Stimulated activated CD8-positive, alpha-beta memory T cell treated with anti-CD3 and anti-CD28 coated beads, Interleukin-15, amount 100 ng/mL, for 48 hours (primary cell): ENCODE measurements around the gene LPAR2.
"Not testable (repeated sequence)": the region's sequence is repeated elsewhere in the genome, so short reads cannot be mapped to it uniquely, and the experiment has no call there.

Source experiments
- DNase-seq, 2 donors: peaks; one replicate each; pipeline ENCODE4 v3.0.0-alpha.2; 2020; ENCODE audit warnings: low read depth in 2 of 2

The LPAR2 gene

DNA sequence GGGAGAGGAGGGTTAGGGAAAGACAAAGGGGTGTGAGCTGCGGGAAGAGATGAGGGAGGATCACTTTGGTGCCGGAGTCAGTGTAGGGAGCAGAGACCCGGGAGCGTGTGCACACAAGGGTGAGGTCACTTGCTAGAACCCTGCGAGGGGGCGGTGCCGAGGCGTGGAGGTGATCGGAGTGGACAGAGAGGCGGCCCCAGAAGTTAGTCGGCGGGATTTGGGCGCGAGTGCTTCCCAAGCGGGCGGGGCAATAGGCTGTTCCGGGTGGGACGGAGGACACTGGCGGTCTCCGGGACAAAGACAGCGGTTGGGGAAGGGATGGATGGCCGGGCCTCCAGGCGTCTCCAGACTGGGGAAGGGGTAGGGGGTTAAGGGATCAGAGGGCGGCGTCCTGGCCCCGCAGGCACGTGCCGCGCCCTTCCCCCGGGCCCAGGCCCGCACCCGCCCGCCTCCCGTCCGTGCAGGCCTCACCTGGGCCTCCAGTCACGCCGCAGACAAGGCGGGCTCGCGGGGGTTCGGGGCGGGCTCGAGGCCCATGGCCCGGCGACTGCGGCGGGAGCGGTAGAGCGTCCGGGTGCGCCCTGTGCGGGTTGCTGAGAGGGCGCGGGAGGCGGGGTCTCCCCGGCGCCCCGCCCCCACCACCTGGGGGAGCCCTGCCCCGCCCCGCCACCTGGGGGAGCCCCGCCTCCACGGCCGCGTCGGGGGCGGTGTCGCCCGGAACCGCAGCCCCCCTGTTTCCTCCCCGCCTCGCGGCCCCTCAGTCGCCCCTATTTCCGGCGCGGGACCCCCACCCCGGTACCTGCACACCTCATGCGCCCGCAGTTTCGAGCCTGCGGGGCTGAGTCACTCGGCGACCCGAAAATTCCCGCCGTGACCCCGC lies at the start of gene LPAR2:
TSS of gene LPAR2 (minus strand) at position 600 of the 880 bp plus-strand sequence. CDS start 945 bp downstream, outside the sequence.
- DNase-seq: peak; percentile 53 to 62

DNA sequence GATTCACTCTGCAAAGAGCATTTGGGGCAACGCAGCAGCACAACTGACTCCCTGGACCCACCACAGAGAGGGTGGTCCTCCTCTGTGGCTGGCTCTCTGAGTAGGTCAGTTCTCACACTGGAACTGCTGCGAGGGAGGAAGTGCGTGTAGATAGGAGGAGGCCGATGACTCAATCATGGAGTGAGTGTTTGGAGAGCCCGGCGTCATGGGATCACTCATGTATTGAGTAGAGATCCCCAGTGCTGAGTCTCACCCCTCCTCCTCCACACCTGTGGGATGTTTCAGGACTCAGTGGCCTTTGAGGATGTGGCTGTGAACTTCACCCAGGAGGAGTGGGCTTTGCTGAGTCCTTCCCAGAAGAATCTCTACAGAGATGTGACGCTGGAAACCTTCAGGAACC lies 49.6 kb upstream of the LPAR2 start:
- no peak for DNase-seq

DNA sequence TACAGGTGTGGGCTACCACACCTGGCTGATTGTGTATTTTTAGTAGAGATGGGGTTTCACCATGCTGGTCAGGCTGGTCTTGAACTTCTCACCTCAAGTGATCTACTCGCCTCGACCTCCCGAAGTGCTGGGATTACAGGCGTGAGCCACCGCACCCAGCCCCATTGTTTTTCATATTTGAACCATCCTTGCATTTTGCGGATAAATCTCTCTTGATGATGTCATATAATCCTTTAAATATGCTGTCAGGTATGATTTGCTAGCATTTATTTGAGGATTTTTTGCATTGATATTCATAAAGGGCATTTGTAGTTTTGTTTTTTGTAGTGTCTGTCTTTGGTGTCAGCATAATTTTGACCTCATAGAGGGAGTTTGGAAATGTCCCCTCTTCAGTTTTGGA lies 46.3 kb upstream of the LPAR2 start:
- DNase-seq: no peak

DNA sequence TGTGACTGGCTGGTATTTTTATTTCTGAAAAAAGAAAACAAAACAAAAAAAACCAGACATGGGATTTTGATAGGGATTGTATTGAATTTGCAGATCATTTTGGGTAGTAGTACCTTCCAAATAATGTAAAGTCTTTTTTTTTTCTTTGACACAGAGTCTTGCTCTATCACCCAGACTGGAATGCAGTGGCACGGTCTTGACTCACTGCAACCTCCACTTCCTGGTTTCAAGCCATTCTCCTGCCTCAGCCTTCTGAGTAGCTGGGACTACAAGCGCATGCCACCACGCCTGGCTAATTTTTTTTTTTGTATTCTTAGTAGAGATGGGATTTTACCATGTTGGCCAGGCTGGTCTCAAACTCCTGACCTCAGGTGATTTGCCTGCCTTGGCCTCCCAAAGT lies 44.8 kb upstream of the LPAR2 start:
- DNase-seq: no peak

DNA sequence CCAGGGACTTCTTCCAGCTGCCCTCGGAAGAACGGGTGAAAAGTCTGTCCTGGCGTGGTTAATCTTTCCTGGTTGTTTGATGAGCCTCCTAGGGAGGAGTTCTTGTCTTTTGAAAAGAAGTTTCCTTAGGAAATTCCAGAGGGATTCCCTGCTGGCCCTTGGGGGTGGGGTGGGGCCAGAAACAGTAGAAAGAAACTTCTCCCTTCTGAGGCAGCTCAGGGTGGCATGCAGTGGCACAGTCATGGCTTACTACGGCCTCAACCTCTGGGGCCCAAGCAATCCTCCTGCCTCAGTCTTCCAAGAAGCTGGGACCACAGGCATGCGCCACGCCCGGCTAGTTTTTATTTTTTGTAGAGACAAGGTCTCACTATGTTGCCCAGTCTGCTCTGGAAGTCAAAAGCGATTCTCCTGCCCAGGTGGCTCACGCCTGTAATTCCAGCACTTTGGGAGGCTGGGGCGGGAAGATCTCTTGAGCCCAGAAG lies 42.1 kb upstream of the LPAR2 start:
- DNase-seq: no peak

DNA sequence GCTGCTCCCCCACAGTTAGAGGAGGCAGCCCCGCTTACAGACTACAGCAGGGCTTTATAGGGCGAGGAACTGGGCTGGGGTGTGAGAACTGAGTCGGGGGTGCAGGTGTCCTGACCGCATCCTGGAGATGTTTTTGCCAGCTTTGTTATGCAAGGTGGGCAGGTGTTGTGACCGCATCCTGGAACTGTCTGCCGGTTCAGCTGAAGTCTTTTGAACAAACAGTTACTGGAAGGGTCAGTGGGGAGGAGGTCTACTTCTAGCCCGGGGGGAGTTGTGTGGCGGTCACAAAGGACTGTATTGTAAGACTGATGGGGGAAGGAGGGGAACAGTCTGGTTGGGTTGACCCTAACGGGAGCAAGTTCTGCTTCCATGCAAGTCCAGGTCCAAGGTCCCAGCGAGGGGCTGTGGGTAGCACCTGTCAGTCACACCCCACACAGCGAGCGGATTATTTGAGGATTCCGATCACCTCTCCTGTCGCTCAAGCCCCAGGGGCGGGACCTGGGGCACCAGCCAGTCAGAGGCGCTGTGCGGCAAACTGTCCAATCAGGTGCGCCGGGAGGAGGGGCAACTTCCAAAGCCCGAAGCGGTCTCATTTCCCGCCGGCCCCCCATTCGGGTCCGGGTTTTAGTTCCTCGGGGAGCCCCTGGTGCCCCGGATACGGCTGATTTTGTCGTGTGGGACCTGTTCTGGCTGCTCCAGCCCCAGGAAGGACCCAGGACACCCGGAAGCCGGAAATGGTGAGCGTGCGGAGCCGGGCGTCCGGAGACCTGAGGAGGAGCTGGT lies 40.4 kb upstream of the LPAR2 start, which contains the start of gene ZNF101:
TSS of gene ZNF101 (plus strand) at position 610 of the 783 bp plus-strand sequence. CDS start at position 735, 125 bp downstream.
- peak; percentile 96 to 97 for DNase-seq

DNA sequence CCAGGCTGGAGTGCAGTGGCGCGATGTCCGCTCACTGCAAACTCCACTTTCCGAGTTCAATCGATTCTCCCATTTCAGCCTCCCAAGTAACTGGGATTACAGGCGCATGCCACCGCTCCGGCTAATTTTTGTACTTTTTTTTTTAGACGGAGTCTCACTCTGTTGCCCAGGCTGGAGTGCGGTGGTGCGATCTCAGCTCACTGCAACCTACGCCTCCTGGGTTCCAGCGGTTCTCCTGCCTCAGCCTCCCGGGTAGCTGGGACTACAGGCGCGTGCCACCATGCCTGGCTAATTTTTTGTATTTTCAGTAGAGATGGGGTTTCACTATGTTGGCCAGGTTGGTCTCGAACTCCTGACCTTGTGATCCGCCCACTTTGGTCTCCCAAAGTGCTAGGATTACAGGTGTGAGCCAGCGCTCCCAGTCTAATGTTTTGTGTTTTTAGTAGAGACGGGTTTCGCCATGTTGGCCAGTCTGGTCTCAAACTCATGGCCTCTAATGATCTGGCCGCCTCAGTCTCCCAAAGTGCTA lies 37.5 kb upstream of the LPAR2 start:
- DNase-seq: not testable (repeated sequence)

DNA sequence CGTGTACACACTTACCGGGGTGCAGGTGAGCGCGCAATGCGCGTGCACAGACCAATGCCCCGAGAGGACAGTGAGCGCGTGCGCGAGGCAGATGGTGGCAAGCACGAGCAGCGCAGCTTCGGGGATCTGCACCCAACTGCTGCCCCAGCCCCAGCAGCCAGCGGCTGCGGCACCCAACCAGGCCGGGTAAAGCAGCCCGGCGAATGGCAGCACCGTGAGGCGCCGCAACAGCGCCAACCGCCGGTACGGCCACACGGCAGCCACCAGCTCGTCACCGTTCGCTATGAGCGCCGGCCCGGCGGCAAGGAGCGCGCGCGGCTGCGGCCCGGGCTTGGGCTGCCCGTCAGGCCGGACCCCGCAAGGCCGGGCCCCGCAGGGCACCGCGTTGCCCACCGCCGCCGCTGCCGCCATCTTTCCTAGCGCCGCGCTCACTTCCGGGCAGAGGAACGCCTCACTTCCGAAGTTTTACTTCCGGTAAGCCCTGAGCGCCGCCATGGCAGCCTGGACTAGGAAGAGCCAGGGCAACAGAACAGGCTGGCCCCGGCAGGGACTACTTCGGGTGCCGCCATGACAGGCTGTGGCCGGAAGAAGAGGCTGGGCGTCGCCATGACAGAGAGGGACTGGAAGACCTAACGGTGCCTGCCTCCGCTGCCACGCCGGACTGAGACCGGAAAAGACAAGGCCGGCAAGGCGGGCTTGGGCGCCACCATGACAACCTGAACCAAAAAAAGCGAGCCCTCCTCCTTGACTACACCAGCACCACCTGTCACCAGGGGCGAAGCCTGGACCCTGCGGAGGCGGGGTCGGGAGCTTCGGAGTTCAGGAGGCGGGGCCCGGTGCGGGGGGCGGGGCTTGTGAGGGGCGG lies 35.5 kb upstream of the LPAR2 start, which contains the start of gene ATP13A1:
TSS of gene ATP13A1 (minus strand) at position 421 of the 865 bp plus-strand sequence. CDS start at position 411, 10 bp downstream.
- DNase-seq: peak; percentile 88 to 93

DNA sequence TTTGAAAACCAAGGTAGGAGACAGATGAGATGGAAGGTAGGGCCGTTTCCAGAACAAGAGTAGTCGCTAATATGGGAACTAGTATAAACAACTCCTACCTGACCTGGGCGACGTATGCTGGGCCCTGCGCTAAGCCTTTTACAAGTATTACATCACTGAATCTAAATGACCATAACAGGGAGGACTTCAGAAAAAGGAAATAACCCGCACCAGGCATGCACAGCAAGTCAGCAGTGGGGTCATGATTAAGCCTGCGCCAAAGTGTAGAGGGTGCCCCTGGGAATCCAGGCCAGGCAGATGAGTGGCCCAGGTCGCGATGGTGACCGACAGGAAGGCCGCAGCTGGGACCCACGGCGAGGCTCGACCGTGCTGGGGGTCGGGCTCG lies 34.8 kb upstream of the LPAR2 start:
- no peak for DNase-seq

DNA sequence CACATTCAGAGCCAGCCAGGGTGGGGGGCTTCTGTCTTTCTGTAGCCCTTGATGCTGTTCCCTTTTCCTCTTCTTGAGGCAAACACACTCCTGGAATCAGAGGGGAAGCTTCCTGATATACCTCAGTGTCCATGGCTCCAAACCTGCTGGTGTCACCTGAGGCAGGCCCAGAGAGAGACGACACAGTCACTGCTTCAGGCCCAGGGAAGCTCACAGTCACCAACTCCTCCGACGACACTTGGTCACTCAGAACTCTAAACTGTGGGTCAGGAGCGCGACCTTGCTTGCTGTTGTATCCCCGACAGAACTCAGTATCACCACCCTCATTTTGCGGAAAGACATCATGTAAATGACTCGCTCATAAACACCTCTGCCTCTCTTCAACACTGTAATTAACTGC lies 34.3 kb upstream of the LPAR2 start:
- no peak for DNase-seq

DNA sequence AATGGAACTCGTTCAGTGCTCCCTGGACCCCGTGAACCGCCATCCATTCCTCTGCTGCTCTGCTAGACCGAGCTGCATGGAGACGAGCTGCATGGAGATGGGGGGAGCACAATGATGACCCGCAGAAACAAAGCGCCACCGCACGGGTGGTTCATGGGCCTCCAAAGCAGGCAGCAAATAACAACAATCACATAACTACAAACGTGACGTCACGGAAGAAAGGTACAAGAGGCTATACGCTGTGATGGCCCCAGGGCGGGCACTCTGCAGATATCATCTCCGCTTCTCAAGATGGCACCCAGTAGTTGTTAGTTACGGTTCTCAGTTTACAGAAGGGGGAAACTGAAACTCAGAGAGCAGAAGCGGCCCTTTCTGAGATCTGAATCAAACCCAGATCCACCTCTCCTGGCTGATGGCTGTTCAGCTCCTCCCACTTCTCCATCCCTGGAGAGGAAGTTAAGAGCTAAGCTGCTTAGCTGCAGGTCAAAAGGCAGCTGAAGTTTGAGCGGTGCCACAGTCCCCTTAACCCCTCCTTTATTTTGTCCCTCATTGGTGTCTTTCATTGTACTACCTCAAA lies 33.7 kb upstream of the LPAR2 start:
- DNase-seq: peak in 1 of 2 donors; percentile 21

DNA sequence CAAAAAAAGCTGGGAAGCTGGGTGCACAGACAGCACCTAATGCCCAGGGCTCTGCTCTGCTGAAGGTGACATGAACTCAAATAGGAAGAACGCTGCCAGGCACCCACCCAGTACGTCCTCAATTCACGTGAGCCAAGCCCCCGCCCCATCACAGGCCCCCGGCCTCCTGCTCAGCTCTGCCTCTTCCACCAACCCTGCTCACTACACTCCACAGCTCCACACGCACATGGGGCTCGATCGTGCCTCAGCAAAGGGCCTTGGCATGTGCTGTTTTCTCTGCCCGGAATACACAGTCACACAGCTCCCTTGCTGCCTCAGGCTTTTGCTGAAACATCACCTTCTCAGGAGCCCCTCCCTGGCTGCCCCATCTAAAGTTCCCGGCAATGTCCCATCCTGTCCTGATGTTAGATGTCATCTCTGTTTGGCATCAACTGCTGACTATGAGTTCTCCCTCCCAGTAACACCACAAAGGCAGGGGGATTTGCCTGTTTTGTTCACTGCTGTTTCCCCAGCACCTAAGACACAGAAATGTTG lies 33.2 kb upstream of the LPAR2 start:
- no peak for DNase-seq

DNA sequence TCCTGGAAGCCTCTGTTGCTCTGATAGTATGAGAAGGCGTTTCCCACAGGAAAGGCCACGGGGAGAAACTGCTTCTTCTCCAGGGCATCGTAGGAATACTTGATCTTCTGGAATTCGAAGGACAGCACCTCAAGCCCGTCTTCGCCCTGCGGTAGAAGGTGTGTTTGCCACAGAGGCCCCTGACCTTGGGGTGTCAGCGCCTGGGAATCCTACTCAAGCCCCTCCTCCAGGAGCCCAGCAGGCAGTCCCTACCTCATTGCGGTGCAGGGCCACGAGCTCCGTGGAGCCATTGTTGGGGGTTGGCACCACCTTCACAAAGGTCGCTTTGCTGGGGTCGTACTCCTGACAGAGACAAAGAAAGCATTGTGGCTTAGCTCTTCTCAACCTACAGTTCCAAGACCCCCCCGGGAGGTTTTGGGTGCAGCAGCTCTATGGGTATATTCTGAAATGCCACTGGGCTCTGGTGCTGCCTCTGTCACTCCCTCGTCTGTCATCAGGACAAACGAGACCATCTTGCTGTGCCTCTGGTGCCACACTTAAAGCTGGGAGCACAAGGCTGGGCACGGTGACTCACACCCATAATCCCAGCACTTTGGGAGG lies 31.7 kb upstream of the LPAR2 start:
- DNase-seq: no peak

DNA sequence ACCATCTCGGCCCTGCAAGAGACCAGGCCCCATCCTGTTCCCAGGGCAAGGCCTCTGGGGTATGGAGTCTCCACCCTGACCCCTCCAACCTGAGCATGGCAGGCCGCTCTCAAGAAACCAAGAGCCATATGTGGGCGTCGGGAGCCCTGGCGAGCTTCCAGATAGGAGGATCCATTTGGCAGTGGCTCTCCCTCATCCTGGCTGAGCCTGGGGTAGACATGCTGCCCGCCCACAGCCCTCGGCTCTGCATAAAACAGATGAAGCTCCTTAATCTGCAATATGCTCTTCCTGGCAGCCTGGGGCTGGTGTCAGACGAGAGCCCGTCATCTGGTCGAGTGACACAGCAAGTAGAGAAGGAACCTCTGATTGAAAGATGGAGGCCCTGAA lies 29.4 kb upstream of the LPAR2 start:
- no peak for DNase-seq

DNA sequence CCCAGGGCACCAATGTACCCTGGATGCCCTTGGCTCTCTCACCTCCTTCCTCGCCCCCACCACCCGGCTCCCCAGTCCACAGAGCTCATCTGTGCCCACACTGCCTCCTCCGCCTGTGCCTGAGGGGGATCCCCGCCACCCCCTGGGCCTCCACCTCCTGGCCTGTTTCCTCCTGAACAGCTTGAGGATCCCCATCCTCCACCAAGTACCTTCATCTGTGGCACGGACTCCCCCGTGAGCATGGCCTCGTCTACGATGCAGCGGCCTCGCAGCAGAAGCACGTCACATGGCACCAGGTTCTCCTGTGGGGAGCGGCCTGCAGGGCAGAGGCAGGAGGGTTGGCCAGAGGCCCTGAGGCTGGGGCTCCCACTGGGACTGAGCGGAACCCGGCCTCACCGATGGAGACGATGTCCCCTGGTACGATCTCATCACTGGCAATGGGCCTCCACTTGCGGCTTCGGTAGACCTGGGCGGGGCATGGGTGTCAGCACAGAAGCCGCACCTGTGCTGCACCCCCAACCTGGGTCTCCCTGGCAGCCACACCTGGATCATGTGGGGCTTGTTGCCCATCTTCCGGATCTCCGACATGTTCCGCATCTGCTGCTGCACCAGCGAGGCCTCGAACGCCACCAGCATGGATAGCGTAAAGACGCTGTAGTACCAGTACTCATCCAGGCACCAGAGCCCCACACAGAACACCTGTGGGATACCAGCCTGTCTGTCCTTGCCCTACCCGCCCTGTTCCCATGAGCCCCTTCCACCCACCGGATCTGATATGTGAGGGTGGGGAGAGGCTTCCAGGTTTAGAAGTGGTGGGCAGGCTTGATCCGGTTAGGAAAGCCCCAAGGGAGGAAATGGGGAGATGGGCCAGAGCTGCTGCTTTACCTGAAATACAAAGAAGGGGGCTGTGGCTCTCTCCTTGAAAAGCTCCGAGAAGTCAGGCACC lies 28.7 kb upstream of the LPAR2 start:
- DNase-seq: no peak

DNA sequence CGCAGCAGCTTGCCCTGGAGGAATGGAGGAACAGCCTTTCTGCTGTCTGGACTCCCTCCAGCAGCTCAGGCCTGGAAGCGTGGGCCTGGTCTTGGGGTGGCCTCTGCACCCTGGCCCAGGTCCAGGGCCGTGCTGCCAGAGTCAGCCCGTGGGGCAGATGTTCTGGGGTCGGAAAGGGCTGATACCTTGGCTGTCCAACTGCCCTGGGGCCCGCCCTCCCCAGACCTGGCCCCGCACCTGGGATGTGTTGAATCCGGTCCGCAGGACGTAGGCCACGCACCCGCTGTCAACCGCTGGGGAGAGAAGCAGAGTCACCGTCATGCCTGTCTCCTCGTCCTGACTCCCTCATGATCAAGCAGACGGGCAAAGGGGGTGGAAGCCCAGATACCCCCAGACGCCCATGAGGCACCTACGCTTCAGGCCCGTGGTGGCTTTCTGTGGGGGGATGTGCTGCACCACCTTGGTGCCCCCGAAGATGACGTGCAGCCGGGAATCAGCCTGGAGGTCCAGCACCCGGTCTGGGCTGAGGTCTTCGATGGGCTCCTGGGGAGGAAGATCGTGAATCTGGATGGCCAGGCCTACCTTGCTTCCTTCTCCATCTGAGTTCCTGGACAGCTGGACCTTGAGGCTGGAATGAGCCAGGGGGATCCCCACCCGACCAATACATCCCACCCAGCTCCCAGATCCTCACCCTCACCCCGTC lies 27.8 kb upstream of the LPAR2 start:
- no peak for DNase-seq

DNA sequence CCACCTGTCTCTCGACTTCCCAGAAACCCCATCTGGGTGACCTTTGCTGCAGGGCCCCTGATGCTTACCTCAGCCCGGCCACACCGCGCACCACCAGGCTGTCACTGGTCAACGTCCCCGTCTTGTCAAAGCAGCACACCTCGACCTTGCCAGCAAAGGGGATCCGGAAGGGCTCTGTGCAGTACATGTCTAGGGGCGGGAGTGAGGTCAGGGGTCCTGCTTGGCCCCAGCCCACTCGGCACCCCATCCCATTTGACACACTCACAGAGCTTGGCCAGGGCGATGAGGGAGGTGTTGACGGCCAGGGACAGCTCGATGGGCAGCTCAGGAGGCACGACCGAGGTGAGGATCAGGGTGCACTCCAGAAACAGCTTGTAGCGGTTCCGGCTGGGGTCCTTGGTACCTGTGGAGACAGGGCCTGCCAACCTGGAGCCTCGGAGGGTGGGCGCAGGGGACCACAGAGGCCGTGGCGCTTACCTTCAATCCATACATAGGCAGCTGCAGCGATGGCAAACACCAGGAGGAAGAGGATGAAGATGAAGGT lies 27.1 kb upstream of the LPAR2 start:
- DNase-seq: no peak

DNA sequence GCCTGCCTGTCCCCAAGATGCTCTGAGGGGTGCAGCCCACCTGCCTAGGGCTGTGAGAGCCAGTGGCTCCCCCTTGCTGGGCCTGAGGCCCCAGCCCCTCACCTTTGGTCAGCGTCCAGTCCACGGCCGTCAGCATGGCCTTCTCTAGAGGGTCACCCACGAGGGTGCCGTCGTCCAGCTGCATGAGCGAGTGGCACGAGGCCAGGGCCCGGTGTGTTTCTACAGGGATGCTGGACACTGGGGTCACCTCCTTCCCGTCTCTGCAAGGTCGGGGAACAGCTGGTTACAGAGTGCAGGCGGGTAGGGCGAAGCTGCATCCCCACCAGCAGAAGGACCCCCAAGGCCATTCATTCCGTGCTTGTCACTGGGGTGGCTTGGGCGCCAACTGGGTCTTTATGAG lies 26.4 kb upstream of the LPAR2 start:
- DNase-seq: no peak
